Measurements from ENCODE around the gene ALOXE3.

ALOXE3 gene

DNA sequence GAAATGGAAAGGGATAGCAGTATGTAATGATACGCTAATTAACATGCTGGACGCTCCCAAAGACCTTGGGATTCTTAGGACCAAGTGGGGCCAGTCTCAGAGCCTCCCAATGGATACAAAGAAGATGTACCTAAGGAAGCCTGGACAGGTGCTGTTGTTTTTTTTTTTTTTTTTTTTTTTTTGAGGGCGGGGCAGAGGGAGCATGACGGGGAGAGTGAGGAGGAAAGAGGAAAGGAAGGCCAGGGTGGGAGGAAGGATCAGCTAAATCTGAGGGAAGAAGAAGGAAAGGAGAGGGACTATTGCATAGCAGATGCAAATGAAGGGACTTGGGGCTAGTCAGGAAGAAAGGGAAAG, 41.9 kb upstream of the ALOXE3 start:
- Histone ChIP-seq H3K4me1 (ENCODE audit: control insufficient read depth, insufficient read depth, low read length) (peaks cover 35% of the 10 kb centered on the region), H3K4me3 (ENCODE audit: low read depth, low read length) (no peak overlapping the region), H3K9ac (ENCODE audit: low read length) (no peak overlapping the region), H3K27ac (ENCODE audit: low read depth, low read length) (no peak overlapping the region), H3K36me3 (ENCODE audit: control insufficient read depth, insufficient read depth, low read length) (peaks cover 21% of the 10 kb centered on the region), H3K27me3 (ENCODE audit: control insufficient read depth, insufficient read depth, low read length) (no peaks in the 10 kb centered on the region), H3K9me3 (ENCODE audit: control insufficient read depth, insufficient read depth, low read depth, low read length) (no peaks in the 10 kb centered on the region)

DNA sequence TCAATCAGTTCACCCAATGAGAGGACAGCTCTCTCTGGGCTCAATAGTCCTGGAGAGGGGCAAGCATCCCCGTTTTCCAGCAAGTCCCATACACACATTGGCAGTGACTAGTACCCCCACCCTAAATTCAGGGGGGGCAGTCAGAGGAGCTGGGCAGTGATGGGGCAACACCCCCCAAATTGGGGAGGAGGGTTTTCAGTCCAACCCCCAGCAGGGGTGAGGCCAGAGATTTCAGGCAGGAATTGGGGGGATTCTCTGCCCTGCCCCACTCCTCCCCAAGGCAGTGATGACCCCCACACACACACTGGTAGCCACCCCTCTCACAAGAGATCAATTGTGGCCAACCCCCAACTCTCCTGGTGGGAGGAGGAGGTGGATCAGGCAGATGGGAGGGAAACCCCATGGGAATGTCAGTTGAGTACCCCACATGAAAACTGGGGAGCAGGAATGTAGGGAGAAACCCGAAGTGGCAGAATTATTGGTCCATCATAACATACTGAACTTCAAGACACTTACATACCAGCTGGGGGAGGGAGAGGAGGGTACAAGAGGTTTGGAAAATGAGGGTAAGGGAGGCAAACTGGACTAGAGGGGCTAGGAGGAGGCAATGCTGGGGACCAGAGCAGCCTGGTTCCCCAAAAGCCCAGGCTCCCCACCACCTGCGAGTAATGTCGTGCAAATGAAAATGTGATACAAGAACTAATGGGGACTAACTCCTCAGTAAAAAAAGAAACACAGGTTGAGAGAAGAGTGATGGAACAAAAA, 41.3 kb upstream of the ALOXE3 start:
- Histone ChIP-seq H3K9ac (ENCODE audit: low read length) (no peak overlapping the region), H3K4me3 (ENCODE audit: low read depth, low read length) (no peak overlapping the region), H3K9me3 (ENCODE audit: control insufficient read depth, insufficient read depth, low read depth, low read length) (no peaks in the 10 kb centered on the region), H3K27ac (ENCODE audit: low read depth, low read length) (no peak overlapping the region), H3K4me1 (ENCODE audit: control insufficient read depth, insufficient read depth, low read length) (peaks cover 35% of the 10 kb centered on the region), H3K27me3 (ENCODE audit: control insufficient read depth, insufficient read depth, low read length) (no peaks in the 10 kb centered on the region), H3K36me3 (ENCODE audit: control insufficient read depth, insufficient read depth, low read length) (peaks cover 21% of the 10 kb centered on the region)

DNA sequence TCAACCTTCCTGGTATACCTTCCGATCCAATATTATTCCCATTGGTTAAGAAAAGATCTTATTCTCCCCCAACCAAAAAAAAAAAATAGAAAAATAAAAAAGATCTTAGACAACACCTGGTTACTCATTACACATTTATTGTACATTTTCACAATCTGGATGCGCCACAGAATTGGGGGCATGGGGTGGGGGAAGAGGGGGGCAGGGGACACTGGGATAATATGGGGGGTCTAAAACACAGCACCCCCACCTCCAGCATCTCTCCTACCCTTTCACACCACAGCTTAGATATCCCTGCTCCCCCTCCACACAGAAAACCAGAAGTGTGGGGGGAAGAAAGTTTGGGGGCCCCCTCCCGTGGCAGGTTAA, 40.7 kb upstream of the ALOXE3 start:
- H3K4me1 ChIP-seq (ENCODE audit: control insufficient read depth, insufficient read depth, low read length): peaks cover 31% of the 10 kb centered on the region
- H3K27me3 ChIP-seq (ENCODE audit: control insufficient read depth, insufficient read depth, low read length): no peaks in the 10 kb centered on the region
- H3K4me3 ChIP-seq (ENCODE audit: low read depth, low read length): no peak overlapping the region
- H3K36me3 ChIP-seq (ENCODE audit: control insufficient read depth, insufficient read depth, low read length): peaks cover 21% of the 10 kb centered on the region
- H3K9me3 ChIP-seq (ENCODE audit: control insufficient read depth, insufficient read depth, low read depth, low read length): no peaks in the 10 kb centered on the region
- H3K27ac ChIP-seq (ENCODE audit: low read depth, low read length): no peak overlapping the region
- no peak overlapping the region for H3K9ac ChIP-seq (ENCODE audit: low read length)

DNA sequence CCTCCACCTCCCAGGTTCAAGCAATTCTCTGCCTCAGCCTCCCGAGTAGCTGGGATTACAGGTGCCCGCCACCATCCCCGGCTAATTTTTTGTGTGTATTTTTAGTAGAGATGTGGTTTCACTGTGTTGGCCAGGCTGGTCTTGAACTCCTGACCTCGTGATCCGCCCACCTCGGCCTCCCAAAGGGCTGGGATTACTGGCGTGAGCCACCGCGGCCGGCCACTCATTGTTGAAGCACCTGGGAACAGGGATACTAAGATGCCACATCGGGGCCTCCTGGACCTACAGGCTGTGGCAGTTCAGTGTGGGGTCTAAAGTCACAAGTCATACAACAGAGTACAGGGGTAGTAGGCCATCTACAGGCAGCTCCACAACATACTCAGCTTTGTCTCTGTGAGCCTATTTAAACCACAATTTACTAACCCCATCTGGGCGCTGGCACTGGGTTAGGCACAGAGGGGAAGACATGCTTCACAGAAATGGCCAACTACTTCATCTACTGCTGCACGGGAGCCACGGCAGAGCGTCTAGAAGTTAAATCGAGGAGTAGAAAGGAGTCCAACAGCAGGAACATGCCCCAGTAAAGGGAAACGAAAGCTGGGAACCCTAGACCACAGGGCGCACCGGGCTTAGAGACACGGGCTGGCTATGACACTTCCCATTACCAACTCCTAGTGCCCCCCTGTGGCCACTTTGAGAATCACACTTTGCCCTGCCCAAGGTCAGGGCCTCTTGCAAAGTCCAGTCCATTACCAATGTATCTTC, 40.1 kb upstream of the ALOXE3 start:
- H3K36me3 ChIP-seq (ENCODE audit: control insufficient read depth, insufficient read depth, low read length): peaks cover 21% of the 10 kb centered on the region
- H3K4me3 ChIP-seq (ENCODE audit: low read depth, low read length): no peak overlapping the region
- no peaks in the 10 kb centered on the region for H3K9me3 ChIP-seq (ENCODE audit: control insufficient read depth, insufficient read depth, low read depth, low read length)
- no peak overlapping the region for H3K9ac ChIP-seq (ENCODE audit: low read length)
- no peak overlapping the region for H3K27ac ChIP-seq (ENCODE audit: low read depth, low read length)
- H3K27me3 ChIP-seq (ENCODE audit: control insufficient read depth, insufficient read depth, low read length): no peaks in the 10 kb centered on the region
- H3K4me1 ChIP-seq (ENCODE audit: control insufficient read depth, insufficient read depth, low read length): peaks cover 29% of the 10 kb centered on the region

DNA sequence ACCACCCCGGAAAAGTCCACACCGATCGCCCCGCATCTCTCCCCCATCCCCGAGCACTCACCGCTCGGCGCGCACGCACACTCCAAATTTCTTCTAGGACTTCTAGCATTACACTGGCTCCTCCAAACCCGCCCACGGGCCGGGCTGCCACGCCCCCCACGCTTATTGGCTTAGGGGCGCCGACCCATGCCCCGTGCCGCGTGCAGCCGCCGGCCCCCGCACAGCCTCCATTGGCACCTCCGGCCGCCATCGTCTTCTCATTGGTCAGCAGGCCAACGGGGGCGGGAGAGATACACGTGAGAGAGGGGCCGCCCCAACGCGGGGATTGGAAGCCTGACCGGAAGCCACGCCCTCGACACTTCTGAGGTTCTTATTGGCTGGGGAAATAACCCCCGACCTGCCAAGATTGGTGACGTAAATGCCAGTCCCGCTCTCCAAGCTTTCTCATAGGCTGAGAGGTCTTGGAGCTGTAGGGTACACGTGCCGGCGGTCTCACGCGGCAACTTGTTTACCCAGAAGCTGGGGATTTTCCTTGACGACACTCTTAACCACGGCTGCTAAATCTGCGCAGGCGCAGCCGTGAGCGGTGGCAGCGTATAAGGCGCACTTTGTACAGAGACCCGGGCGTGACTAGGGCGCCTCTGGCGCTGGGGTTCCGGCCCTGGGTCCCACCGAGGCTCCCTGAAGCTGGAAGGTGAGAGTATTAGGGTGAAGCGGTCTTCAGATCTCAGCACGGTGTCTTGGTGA, 38.1 kb upstream of the ALOXE3 start:
- peaks cover 15% of the 10 kb centered on the region for H3K36me3 ChIP-seq (ENCODE audit: control insufficient read depth, insufficient read depth, low read length)
- H3K4me1 ChIP-seq (ENCODE audit: control insufficient read depth, insufficient read depth, low read length): peaks cover 31% of the 10 kb centered on the region
- no peaks in the 10 kb centered on the region for H3K27me3 ChIP-seq (ENCODE audit: control insufficient read depth, insufficient read depth, low read length)

DNA sequence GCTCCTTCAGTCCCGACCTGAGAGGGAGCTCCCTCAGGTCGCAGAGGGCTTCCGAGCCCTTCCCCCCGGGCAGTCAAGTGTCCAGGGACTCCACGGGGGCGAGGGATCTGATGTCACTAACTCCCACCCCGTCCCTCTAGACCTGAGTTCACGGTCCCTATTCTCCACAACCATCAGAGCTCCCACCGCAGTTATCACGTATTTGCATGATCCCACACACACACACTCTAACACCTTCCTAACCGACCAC, 37.6 kb upstream of the ALOXE3 start:
- H3K9ac ChIP-seq (ENCODE audit: low read length): peak overlapping the region; percentile 76
- H3K4me3 ChIP-seq (ENCODE audit: low read depth, low read length): peak overlapping the region; percentile 96
- H3K27ac ChIP-seq (ENCODE audit: low read depth, low read length): 0 out of 2 replicates have a peak overlapping the region, but pooled peaks have one; percentile 21
- H3K27me3 ChIP-seq (ENCODE audit: control insufficient read depth, insufficient read depth, low read length): no peaks in the 10 kb centered on the region
- H3K9me3 ChIP-seq (ENCODE audit: control insufficient read depth, insufficient read depth, low read depth, low read length): no peaks in the 10 kb centered on the region
- H3K36me3 ChIP-seq (ENCODE audit: control insufficient read depth, insufficient read depth, low read length): peaks cover 10% of the 10 kb centered on the region
- peaks cover 30% of the 10 kb centered on the region for H3K4me1 ChIP-seq (ENCODE audit: control insufficient read depth, insufficient read depth, low read length)

More for the DNA sequence above, 38.1 kb upstream of the ALOXE3 start:
- Histone ChIP-seq H3K9me3 (ENCODE audit: control insufficient read depth, insufficient read depth, low read depth, low read length) (no peaks in the 10 kb centered on the region), H3K9ac (ENCODE audit: low read length) (peak overlapping the region; percentile 76), H3K27ac (ENCODE audit: low read depth, low read length) (peak overlapping the region; percentile 76; the same call in 1 of the 2 replicates), H3K4me3 (ENCODE audit: low read depth, low read length) (peak overlapping the region; percentile 96)

DNA sequence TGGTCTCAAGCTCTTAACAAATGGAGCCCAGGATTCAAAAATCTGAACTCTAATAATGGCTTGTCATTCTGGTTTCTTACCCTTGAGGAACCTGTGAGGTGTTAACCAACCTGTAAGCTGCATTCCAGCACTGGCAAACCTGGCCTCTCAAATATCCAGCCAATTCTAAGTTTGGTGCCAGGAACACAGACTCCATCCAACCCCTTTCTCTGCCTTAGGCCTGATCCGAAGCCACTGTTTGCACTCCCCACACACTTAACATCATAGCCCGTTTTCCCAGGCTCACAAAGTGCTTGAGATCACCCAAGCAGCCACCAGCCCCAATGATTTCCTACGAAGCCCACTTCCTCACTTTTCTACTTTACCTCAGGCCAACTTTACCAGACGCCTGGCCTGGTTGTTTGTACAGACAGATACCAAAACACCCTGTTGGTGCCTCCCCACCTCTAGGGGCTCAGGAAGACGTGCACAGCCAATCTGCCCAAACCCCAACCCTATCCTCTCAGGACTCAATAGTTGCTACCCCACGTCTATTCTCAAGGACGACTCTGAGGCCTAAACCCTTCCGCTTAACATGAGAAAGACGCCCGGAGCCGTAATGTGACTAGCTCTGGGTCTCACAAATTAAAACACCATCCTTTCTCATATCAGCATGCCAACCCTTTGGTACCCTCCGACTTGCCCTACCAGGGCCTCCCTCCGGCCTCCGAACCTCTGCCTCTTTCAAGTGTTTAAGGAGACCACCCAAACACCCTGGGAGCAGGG, 37.1 kb upstream of the ALOXE3 start:
- H3K27me3 ChIP-seq (ENCODE audit: control insufficient read depth, insufficient read depth, low read length): no peaks in the 10 kb centered on the region
- H3K4me3 ChIP-seq (ENCODE audit: low read depth, low read length): peak overlapping the region; percentile 96
- 0 out of 2 replicates have a peak overlapping the region, but pooled peaks have one; percentile 21 for H3K27ac ChIP-seq (ENCODE audit: low read depth, low read length)
- H3K36me3 ChIP-seq (ENCODE audit: control insufficient read depth, insufficient read depth, low read length): peaks cover 7% of the 10 kb centered on the region
- H3K4me1 ChIP-seq (ENCODE audit: control insufficient read depth, insufficient read depth, low read length): peaks cover 33% of the 10 kb centered on the region
- H3K9ac ChIP-seq (ENCODE audit: low read length): peak overlapping the region; percentile 76
- no peaks in the 10 kb centered on the region for H3K9me3 ChIP-seq (ENCODE audit: control insufficient read depth, insufficient read depth, low read depth, low read length)

DNA sequence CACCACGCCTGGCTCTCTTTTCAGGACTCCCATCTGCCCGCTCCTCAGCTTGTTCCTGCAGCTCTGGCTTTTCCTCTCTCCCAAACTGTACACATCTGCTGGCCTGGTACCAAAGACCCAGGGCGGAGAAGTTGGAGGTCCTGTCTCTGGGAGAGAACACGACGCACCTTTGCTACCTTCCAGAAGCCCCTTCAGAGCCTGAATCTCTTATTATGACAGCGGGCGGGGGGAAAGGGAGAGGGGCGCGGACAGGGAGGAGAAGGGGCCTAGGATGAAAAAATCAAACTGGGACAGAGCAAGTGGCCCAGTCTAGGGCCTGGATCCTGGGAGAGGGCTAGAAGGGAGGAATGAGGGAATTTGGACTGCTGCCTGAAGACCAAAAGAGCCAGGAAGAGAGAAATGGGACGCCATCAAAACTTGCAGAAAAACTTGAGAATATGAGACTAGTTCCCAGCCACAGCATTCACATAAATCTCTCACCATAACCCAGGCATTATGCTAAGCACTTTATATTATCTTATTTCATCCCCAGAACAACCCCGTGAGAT, 36.4 kb upstream of the ALOXE3 start:
- Histone ChIP-seq H3K4me1 (ENCODE audit: control insufficient read depth, insufficient read depth, low read length) (peaks cover 33% of the 10 kb centered on the region), H3K27ac (ENCODE audit: low read depth, low read length) (no peak overlapping the region), H3K9ac (ENCODE audit: low read length) (peak overlapping the region; percentile 30), H3K4me3 (ENCODE audit: low read depth, low read length) (peak overlapping the region; percentile 96), H3K9me3 (ENCODE audit: control insufficient read depth, insufficient read depth, low read depth, low read length) (no peaks in the 10 kb centered on the region), H3K36me3 (ENCODE audit: control insufficient read depth, insufficient read depth, low read length) (peaks cover 10% of the 10 kb centered on the region), H3K27me3 (ENCODE audit: control insufficient read depth, insufficient read depth, low read length) (no peaks in the 10 kb centered on the region)

DNA sequence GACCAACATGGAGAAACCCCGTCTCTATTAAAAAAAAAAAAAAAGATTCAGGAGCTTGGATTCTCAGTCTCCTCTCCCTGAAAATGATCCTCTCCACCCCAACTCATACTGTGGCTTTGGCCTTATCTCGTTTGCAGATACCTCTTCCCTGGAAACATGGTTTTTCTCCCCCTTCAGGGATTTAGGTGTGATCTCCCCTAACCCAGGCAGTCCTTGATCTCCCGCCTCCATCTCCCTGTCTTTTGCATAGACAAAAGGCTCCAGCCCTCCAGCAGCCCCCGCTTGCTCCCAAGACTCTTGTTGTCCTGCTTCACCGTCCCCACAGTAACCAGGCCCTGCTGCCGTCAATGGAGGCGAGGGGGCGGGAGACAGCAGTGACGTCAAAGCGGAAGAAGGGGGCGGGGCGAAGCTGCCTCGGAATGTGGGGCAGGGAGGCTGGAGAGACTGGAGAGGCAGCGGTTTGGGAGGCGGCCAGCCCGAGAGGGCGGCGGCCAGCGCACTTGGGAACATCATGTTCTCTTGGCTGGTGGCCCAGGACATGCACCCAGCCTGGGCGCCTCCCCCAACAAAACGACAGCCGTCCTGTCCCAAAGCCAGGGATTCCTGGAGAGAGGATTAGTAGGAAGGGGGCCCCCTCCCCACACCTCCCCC, 35.8 kb upstream of the ALOXE3 start:
- Histone ChIP-seq H3K9ac (ENCODE audit: low read length) (peak overlapping the region; percentile 30), H3K4me3 (ENCODE audit: low read depth, low read length) (peak overlapping the region; percentile 96), H3K9me3 (ENCODE audit: control insufficient read depth, insufficient read depth, low read depth, low read length) (no peaks in the 10 kb centered on the region), H3K27me3 (ENCODE audit: control insufficient read depth, insufficient read depth, low read length) (no peaks in the 10 kb centered on the region), H3K36me3 (ENCODE audit: control insufficient read depth, insufficient read depth, low read length) (peaks cover 11% of the 10 kb centered on the region), H3K4me1 (ENCODE audit: control insufficient read depth, insufficient read depth, low read length) (peaks cover 33% of the 10 kb centered on the region), H3K27ac (ENCODE audit: low read depth, low read length) (peak overlapping the region; percentile 23; the same call in 1 of the 2 replicates)

DNA sequence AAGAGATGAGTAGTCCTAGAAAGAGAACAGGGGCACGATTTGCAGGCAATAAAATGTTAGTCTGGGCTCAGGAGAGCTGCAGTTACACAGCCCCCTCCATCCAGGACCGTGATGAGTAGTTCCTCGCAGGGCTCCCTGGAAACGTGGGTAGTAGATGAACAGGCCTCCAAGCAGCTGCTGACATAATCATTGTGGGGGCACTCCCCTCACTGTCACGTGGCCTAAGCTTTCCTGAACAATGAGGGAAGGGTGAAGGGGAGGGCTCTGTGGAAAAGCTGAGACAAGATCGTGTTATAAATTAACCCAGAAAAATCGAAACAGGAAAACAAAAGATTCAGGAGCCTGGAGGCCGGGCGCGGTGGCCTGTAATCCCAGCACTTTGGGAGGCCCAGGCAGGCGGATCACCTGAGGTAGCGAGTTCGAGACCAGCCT, 35.2 kb upstream of the ALOXE3 start:
- no peaks in the 10 kb centered on the region for H3K27me3 ChIP-seq (ENCODE audit: control insufficient read depth, insufficient read depth, low read length)
- H3K4me3 ChIP-seq (ENCODE audit: low read depth, low read length): peak overlapping the region; percentile 96; the same call in 1 of the 2 replicates
- H3K27ac ChIP-seq (ENCODE audit: low read depth, low read length): peak overlapping the region; percentile 23; the same call in 1 of the 2 replicates
- H3K4me1 ChIP-seq (ENCODE audit: control insufficient read depth, insufficient read depth, low read length): peaks cover 33% of the 10 kb centered on the region
- peaks cover 16% of the 10 kb centered on the region for H3K36me3 ChIP-seq (ENCODE audit: control insufficient read depth, insufficient read depth, low read length)
- H3K9ac ChIP-seq (ENCODE audit: low read length): peak overlapping the region; percentile 28
- no peaks in the 10 kb centered on the region for H3K9me3 ChIP-seq (ENCODE audit: control insufficient read depth, insufficient read depth, low read depth, low read length)

Measured in HUES6 (cell line).